Neural crest cell (in vitro differentiated cells): Measurements from ENCODE around the gene ZCCHC9. TPM values are rescaled to one million over a fixed set of nuclear protein-coding genes. Genes with fewer than 3 reads are reported as not detected.
"Not testable (repeated sequence)": the region's sequence is repeated elsewhere in the genome, so short reads cannot be mapped to it uniquely, and the experiment has no call there.

Source experiments
- DNase-seq: peaks from one replicate; pipeline ENCODE4 v3.0.0; 2021; ENCODE audit warnings: low read depth, mixed read lengths, low spot score
- H3K27ac Mint-ChIP-seq: one replicate; pipeline ENCODE4 v1.8.0; 2021; ENCODE audit warnings: mild to moderate bottlenecking, mixed read lengths; ENCODE audit not compliant: unreplicated experiment
- H3K27me3 Mint-ChIP-seq: 2 replicates; pipeline ENCODE4 v1.8.0; 2021; ENCODE audit warnings: low read depth, mild to moderate bottlenecking, mixed read lengths
- H3K36me3 Mint-ChIP-seq: 2 replicates; pipeline ENCODE4 v1.8.0; 2021; ENCODE audit warnings: low read depth, mild to moderate bottlenecking, mixed read lengths
- H3K4me1 Mint-ChIP-seq: 2 replicates; pipeline ENCODE4 v1.8.0; 2021; ENCODE audit warnings: mixed read lengths
- H3K4me3 Mint-ChIP-seq: one replicate; pipeline ENCODE4 v1.8.0; 2021; ENCODE audit warnings: mild to moderate bottlenecking, mixed read lengths
- H3K9me3 Mint-ChIP-seq: 2 replicates; pipeline ENCODE4 v1.8.0; 2021; ENCODE audit warnings: mixed read lengths
- total RNA-seq: library from RNA; stranded (reverse); gene quantifications from 2 replicates; pipeline ENCODE4 v1.2.1, GENCODE V29; 2021
- TF ChIP-seq, protein P1 (sequence below): fragments of 200-600 bp; sonication (generic); conservative IDR thresholded peaks from 2 replicates; pipeline ENCODE4 v1.5.0; 2021; ENCODE audit warnings: antibody characterized with exemption, mild to moderate bottlenecking

The ZCCHC9 gene
- total RNA-seq, 1 donor from 2014 or later: 31.3 TPM

DNA sequence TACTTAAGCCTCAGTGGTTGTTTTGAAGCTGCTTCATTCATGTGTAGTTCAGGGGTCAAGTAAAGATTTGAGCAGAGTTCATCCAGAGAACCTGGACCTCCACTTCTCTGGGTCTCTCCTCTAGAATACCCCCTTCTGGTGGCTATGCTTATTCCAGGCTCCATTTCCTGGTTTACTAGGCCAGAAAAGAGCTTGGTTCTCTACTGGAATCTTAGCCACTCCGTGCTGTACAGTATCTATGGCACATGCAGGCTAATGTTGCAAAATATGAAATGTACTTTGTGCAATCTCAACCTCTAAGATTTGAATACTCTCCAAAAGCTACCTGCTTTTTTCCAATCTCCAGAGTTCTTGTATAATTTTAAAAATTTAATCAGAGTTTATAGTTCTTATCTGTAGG is 17.4 kb upstream of the ZCCHC9 start:
- no peaks in the 10 kb centered on the region for H3K4me1 Mint-ChIP-seq
- peaks cover 3% of the 10 kb centered on the region for H3K9me3 Mint-ChIP-seq
- TF ChIP-seq, protein P1, sequence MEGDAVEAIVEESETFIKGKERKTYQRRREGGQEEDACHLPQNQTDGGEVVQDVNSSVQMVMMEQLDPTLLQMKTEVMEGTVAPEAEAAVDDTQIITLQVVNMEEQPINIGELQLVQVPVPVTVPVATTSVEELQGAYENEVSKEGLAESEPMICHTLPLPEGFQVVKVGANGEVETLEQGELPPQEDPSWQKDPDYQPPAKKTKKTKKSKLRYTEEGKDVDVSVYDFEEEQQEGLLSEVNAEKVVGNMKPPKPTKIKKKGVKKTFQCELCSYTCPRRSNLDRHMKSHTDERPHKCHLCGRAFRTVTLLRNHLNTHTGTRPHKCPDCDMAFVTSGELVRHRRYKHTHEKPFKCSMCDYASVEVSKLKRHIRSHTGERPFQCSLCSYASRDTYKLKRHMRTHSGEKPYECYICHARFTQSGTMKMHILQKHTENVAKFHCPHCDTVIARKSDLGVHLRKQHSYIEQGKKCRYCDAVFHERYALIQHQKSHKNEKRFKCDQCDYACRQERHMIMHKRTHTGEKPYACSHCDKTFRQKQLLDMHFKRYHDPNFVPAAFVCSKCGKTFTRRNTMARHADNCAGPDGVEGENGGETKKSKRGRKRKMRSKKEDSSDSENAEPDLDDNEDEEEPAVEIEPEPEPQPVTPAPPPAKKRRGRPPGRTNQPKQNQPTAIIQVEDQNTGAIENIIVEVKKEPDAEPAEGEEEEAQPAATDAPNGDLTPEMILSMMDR: no peak
- peaks cover 23% of the 10 kb centered on the region for H3K36me3 Mint-ChIP-seq
- no peak overlapping the region for H3K4me3 Mint-ChIP-seq
- DNase-seq: no peak
- H3K27ac Mint-ChIP-seq: no peak overlapping the region
- no peaks in the 10 kb centered on the region for H3K27me3 Mint-ChIP-seq

DNA sequence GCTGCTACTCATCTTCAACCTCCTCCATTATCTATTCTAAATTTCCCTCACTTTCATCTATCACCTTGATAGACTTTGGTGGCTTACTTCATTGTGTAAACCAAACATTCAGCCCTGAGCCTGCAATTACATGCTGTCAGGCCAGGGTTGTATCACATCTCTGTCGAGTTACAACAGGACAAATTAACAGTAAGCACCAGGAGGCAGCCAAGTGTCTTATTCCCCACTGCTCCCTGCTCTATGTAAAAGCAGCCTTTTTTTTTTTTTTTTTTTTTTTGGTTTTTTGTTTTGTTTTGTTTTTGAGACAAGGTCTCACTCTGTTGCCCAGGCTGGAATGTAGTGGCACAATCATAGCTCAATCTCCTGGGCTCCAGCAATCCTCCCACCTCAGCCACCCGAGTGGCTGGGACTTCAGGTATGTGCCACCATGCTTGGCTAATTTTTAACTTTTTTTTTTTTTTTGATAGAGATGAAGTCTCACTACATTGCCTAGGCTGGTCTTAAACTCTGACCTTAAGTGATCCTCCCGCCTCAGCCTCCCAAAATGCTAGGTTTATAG is 15.2 kb upstream of the ZCCHC9 start:
- peaks cover 31% of the 10 kb centered on the region for H3K36me3 Mint-ChIP-seq
- H3K27me3 Mint-ChIP-seq: no peaks in the 10 kb centered on the region
- no peak for DNase-seq
- no peak overlapping the region for H3K27ac Mint-ChIP-seq
- H3K9me3 Mint-ChIP-seq: peaks cover 11% of the 10 kb centered on the region
- peaks cover 12% of the 10 kb centered on the region for H3K4me1 Mint-ChIP-seq
- TF ChIP-seq, protein P1: no peak
- no peak overlapping the region for H3K4me3 Mint-ChIP-seq

DNA sequence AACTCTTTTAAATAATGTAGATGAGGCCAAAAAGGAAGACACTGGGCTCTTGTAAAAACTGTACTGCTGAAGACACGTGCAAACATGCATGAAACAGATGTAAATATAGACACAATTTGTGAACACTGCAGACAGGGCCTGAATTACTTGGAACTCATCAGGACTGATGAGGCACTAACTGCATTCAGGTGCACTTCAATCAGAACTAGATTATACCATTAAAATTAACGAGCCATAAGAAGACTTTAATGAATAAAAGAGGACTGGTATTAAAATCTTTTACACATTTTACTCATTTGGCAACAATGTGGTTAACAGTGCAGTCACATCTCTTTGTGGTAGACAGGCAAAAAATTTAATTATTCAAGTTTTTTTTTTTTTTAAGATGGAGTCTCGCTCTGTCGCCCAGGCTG is 13.4 kb upstream of the ZCCHC9 start:
- no peak overlapping the region for H3K27ac Mint-ChIP-seq
- no peaks in the 10 kb centered on the region for H3K27me3 Mint-ChIP-seq
- TF ChIP-seq, protein P1: no peak
- H3K36me3 Mint-ChIP-seq: peaks cover 43% of the 10 kb centered on the region
- no peak for DNase-seq
- H3K4me1 Mint-ChIP-seq: peaks cover 12% of the 10 kb centered on the region
- peaks cover 21% of the 10 kb centered on the region for H3K9me3 Mint-ChIP-seq
- no peak overlapping the region for H3K4me3 Mint-ChIP-seq

DNA sequence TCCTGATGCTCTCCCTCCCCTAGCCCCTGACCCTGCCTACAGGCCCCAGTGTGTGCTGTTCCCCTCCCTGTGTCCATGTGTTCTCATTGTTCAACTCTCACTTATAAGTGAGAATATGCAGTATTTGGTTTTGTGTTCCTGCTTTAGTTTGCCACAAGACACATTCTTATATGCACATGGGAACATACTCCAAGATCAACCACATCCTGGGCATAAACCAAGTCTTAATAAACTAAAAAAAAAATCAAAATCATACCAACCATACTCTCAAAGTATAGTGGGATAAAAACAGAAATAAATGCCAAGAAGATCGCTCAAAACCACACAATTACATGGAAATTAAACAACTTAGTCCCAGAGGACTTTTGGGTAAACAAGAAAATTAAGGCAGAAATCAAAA is 11.2 kb upstream of the ZCCHC9 start:
- Mint-ChIP-seq H3K36me3 (peaks cover 47% of the 10 kb centered on the region), H3K27ac (no peak overlapping the region), H3K4me1 (peaks cover 12% of the 10 kb centered on the region), H3K9me3 (peaks cover 27% of the 10 kb centered on the region), H3K27me3 (no peaks in the 10 kb centered on the region), H3K4me3 (no peak overlapping the region)
- TF ChIP-seq, protein P1: no peak
- DNase-seq: no peak

DNA sequence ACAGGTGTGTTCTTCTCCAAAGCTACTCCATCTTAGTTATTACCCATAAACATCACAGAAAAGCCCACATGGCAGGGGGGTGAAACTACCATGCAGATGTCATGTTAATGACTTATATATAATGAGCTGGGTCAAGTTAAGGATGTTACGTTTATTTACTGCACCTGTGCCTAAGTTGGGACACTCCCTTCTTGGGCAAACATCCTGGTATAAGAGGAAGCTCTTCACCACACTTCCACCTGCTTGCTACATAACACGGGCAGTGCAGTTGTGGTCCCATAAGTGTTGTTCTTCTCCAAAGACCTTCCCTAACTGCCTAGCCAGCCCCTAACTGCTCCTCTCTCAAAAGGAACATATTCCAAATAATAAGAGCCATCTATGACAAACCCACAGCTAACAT is 9.3 kb upstream of the ZCCHC9 start:
- peaks cover 27% of the 10 kb centered on the region for H3K9me3 Mint-ChIP-seq
- no peak for DNase-seq
- H3K27ac Mint-ChIP-seq: no peak overlapping the region
- no peak overlapping the region for H3K4me3 Mint-ChIP-seq
- H3K4me1 Mint-ChIP-seq: peaks cover 12% of the 10 kb centered on the region
- TF ChIP-seq, protein P1: no peak
- peaks cover 49% of the 10 kb centered on the region for H3K36me3 Mint-ChIP-seq
- H3K27me3 Mint-ChIP-seq: no peaks in the 10 kb centered on the region

DNA sequence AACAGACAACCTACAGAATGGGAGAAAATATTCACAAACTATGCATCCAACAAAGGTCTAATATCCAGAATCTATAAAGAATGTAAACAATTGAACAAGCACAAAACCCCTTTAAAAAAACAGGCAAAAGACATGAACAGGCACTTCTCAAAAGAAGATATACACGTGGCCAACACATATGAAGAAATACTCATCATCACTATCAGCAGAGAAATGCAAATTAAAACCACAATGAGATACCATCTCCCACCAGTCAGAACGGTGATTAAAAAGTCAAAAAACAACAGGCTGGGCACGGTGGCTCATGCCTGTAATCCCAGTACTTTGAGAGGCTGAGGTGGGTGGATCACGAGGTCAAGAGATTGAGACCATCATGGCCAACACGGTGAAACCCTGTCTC is 7.4 kb upstream of the ZCCHC9 start:
- H3K27me3 Mint-ChIP-seq, H3K27ac Mint-ChIP-seq, H3K4me3 Mint-ChIP-seq, DNase-seq: not testable (repeated sequence)
- Mint-ChIP-seq H3K4me1 (peaks cover 18% of the 10 kb centered on the region), H3K36me3 (peaks cover 47% of the 10 kb centered on the region), H3K9me3 (peaks cover 27% of the 10 kb centered on the region)
